ENCODE results near the gene CEP104.

- TF ChIP-seq MAX (IDR thresholded peaks at IDR 0.05; ENCODE audit: low read depth) (no peak), CTCF (IDR thresholded peaks at IDR 0.05) (no peak), YY1 (IDR thresholded peaks at IDR 0.05; ENCODE audit: low read depth) (no peak), TAF1 (IDR thresholded peaks at IDR 0.05; ENCODE audit: borderline replicate concordance, low read depth, low read length) (no peak), TEAD4 (IDR thresholded peaks at IDR 0.05; ENCODE audit: borderline replicate concordance, insufficient read depth) (no peak), REST (IDR thresholded peaks at IDR 0.05; ENCODE audit: low read depth, low read length) (no peak), POLR2AphosphoS5 (IDR thresholded peaks at IDR 0.05; ENCODE audit: low read depth, low read length) (no peak), RAD21 (IDR thresholded peaks at IDR 0.05; ENCODE audit: low read length) (no peak), GABPA (IDR thresholded peaks at IDR 0.05; ENCODE audit: low read depth) (no peak)
Measured at GRCh38 chr1:3788756-3789420, 68.1 kb downstream of the CEP104 start.

Data from SK-N-SH (cell line).